Stimulated activated CD8-positive, alpha-beta memory T cell treated with anti-CD3 and anti-CD28 coated beads, Interleukin-4, amount 100 ng/mL, for 1 hour (primary cell): ENCODE data around the gene RNLS.
"Not testable (repeated sequence)": the region's sequence is repeated elsewhere in the genome, so short reads cannot be mapped to it uniquely, and the experiment has no call there.

Experiments
- DNase-seq, 2 donors: peaks; one replicate each; pipeline ENCODE4 v3.0.0-alpha.2; 2020; ENCODE audit warnings: low read depth in 2 of 2, low spot score in 1 of 2

RNLS gene

DNA sequence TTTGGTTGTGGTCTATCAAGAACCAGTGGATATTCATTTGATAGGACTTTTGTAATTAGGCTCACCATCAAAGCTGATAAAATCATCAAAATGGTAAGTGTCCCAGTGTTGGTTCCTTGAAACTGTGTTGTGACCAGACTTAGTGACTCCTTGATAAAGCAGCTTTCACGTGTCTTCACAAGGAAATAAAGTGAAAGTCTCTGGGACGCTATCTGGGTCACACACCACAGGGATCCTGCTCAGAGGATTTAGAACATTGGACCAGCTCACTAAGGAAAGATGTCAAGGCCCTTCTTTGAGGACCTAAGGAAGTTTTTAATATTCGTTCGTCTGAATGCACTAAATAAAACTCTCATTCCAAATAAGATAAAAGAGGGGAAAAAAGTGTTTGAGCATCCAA is 193.1 kb downstream of the RNLS start:
- DNase-seq = no peak

DNA sequence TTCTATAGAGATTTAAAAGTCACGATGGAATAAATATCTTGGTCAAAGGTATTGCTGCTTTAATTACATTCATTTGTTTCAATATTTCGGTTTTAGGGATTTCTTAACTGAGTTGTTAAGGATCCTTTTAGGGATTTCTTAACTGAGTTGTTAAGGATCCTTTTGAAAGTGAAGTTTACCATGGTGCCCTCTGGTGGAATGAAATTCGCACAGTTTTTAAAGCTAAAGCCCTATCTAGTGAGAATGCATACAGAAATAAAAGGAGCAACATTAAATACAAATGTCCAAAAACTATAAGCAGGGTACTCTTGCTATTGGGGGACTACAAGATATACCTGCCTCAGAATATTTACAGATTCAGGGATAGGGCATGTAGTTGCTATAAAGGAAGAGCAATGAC is 193.7 kb downstream of the RNLS start:
- no peak for DNase-seq

DNA sequence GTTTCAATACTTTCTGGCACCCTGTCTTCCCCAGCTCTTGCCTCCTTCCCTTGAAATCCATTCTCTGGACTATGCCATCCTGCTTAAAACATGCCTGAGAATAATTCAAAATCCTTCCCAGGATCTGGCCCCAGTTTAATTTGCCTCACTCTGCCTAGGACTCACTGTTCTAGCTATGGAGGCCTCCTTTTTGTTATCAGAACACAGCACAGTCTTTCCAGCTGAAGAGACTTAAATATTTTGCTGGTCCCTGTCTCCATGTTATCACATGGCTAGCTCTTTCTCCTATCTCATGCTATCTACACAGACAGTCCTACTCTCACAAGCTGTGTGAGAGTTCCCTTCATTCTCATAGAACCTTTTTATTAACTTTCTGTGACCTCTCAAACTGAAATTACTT is 194.8 kb downstream of the RNLS start:
- no peak for DNase-seq

DNA sequence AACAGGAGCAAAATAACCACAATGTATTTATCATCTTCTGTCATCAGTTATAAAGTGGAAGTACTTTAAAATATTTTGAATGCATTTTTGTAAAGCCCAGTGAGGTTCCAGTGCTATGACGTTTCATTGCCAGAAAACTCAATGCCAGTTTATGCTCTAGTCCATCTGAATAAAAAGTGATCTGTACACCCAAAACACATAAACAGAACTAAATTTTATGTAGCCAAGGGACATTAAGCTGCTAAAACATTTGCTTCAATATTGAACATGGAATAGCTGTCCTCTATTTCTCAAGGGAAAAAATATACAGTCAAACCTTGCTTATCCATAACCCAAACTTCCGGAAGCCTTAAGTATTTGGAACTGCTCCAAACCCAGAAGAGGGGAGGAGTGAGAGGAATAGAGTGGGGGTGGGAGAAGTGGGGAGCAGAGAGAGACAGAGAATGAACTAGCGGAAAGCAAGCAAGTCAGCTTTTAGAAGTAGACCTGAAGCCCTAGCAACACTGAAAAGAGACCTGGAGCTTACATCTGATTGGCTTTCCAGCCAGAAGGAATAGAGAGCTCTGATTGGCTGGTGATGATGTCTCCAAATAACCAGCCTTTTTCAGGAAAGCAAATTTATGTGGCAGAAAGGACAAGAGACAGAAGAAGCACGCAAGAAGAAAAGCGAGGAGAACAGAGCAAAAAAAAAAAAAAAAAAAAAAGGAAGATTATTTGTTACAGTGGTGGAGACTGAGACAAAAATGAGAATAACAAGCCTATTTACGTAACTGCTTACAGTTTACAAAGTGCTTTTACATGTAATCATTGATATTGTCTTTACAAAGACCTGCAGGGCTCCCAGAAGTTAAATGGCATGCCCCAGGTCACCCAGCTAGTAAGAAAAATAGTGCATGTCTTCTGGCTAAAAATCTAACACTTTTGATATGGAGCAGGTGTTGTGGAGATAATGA is 196.0 kb downstream of the RNLS start:
- no peak for DNase-seq

DNA sequence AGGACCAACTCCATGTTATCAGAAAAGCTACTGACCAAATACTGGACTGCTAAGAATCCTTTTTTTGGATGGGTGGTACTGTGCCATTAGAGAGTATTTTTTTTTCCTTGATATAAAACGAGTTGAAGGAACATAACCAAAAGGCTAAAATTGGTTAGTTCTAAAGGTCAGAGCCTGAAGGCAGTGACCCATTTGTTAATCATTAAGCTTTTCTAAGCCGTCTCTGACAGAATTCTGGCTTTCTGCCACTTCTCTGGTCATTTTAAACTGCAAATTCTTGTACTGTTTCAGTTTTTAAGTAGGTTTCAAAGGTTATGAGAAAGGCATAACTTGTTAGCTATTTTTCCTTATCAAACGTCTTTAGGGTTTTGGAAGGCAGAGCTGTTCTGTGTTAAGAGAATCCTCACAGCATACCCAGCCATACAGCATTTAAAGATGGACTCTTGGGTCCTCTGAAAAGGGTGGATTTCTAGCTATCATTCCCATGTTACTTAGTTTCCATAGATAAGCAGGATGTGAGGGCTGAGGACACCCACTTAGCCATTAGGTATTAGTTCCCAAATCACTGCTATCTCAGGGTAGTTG is 196.8 kb downstream of the RNLS start:
- no peak for DNase-seq

DNA sequence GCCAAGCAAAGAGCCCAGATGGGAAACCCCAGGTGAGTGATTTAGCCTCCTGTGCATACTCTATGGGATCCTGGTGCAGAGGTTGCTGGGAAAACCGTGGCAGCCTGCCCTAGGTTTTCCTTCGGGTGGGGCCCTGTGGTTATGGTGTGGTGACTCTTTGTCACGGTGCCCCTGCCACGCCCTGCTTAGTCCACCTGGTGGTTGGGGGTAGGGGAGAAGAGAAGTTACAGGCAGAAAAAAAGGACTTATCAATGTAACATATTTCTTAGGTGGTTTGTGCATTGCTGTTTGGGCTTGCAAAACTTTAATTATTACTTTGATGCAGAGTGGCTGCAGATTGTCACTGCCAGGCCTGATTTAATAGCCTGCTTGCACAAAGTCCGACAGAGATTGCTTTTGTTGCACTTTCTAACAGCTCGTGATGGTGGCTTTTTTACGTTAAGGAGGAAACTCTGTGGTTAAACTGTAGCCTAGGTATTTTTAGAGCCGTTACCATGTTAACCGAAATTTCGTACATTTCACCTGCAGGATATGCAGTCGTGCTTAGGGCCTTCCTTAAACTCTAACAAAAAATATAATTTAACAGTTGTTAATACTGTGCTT is 197.4 kb downstream of the RNLS start:
- peak in 1 of 2 donors; percentile 11 for DNase-seq

DNA sequence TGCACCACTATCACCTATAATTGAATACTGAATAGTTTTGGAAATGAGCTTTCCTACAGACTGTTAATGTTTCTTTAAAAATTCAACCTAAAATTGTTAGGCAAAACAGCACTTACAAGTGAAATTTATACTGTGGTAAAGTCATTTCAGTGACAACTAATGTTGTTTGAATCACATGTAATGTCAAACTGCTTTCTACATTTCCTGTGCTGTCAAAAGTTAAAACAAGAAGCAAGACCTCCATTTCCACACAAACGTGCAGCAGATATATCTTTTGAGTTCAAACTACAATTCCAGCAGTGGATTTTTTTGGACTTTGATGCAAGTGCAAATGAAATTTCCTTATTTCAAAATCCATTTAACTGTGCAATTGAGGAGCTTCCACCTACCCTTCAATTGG is 199.8 kb downstream of the RNLS start:
- DNase-seq = no peak

DNA sequence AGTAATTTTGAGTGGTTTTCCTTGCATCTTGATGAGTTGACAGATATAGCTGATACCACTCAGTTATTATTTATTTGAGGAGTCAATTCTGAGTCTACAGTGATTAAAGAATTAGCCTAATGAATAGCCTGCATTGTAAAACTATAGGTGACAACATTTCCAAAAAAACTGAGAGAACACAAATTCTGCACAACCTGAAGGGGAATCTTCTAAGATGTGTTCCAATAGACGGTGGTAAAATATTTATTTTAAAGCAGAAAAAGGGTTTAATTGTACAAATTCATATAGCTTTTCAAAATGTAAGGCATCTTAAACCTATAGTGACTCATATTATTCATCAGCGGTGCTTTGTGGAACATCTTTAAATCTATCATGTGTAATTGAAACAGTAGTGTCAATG is 200.4 kb downstream of the RNLS start:
- DNase-seq = no peak

DNA sequence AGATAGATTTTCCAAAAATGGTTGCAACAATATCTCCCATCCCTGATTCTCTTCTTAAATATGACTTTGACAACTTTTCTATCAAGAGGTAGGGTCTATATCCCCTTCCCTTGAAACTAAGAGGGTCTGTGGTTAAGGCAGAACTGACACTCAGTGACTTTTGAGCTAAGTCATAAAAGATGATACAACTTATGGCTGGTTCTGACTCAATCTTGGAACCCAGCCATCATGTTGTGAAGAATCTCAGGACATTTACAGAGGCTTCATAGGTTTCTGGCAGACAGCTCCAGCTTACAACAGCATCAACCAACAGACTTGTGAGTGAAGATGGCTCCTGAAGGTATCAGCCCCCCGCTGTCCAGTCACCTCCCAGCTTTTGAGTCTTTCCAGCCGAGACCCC is 203.5 kb downstream of the RNLS start:
- no peak for DNase-seq

DNA sequence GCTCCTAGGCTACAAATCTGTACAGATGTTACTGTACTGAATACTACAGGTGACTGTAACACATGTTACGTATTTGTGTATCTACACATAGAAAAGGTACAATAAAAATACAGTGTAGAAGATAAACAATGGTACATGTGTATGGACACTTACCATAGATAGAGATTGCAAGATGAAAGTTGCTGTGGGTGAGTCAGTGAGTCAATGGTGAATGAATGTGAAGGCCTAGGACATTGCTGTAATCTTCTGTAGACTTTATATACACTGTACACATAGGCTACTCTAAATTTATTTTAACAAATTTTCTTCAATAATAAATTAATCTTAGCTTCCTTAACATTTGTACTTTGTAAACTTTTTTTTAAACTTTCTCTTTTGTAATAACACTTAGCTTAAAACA is 205.6 kb downstream of the RNLS start:
- no peak for DNase-seq

DNA sequence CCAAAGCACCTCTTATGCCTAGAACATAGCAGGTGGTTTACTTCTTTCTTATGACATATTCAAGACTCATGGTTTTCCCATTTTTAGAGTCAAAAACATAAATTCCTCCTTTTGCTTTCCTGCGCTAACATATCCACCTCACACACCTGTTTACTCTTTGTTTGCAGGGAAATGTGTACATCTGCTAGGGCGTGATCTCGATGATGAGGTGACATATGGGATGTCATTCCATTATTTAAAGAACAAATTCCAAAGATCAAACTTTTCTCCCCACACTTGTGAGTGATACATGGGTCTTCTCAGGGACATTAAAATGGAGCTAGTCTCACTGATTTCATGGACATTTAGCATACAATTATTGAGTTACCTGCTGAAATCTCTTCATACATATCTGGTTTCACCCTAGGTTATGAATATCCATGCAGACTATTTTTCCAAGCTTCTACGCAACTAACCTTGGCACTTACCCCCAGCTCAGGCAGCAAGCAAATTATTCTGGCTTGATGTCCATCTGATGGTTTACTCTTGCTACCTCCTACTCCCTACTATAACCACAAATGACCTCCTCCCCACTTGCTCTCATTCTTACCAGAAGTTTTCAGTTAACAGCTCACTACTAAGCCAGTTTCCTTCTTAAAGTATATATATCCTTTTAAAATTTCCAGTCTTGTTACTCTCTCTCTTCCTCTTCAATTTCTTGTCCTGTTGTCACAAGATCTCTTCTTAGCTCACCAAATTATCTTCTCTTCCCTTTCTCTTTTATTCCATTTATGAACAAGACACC is 208.5 kb downstream of the RNLS start:
- no peak for DNase-seq

DNA sequence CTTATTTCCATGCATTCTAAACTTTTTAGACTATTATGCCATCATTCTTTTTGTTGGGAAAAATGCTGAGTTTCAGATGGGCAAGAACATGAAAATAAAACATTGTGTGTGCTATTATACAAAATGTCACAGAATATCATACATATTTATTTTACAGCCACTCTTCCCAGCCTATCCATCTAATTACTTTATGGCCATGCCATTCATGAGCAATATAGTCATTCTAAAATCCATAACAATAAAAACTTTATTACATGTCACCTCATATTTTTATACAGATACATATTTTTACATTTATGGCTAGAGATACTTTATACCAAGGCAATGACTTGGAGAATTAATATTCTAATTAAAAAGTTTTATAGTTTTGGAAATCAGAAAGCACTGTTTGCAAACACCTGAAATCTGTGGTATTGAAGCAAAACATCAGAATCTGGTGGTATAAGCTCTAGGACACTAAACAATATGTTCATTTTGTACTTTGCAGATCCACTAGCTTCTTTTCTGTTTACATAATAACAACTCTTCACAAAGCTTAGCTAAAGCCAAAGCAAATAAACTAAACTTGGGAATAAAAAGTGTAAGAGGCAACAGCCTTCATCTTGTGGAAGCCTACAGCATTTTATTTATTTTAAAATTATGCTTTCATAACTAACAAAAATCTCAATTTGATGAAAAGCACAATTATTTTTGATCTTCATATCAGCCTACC is 210.1 kb downstream of the RNLS start:
- DNase-seq = no peak

DNA sequence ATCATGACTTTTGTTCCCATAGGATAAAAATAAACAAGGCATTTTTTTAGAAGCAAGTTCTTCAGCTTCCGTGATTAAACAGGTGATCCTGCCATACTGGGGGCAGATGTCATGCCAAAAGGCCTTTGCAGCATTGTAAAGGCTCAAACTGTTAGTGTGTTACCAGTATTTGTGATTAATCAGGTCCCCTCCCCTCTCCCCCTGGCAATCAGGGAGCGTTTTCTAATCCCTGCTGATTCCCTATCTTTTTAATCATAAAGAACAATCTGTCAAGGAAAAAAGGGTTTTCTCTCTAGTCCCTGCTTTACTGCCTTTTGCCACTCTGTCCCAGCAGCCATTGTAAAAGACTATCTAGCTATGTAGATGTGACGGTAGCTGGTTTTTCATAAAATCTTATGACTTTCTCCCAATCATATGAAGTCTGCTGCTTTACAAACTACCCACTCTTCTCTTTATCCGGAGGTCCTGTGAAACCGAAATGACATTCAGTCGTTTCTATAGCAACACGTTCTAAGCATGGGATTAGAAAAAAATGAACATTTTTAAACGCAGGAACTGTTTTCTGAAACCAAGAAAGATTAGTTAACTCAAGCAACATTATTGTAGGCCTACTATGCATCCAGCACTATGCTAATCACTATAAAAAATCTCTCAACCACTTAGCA is 210.9 kb downstream of the RNLS start:
- DNase-seq = no peak

DNA sequence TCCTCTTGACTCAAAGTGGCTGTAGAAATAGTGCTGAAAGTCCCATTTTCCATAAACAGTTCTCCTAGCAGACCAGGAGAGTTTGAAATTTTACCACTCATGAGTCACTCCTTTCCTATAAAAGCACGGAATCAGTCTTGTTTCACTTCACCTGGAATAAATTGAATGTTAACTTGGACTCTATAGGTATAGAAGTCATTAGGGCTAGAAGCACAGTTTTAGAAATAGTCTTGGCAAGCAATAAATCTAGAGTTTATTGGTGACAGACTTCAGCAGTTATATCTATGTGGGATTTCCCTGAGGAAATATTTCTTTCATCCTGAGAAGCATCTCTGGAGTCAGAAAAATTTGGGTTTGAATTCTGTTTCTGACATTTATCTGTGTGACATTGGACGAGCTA is 212.4 kb downstream of the RNLS start:
- DNase-seq = no peak

DNA sequence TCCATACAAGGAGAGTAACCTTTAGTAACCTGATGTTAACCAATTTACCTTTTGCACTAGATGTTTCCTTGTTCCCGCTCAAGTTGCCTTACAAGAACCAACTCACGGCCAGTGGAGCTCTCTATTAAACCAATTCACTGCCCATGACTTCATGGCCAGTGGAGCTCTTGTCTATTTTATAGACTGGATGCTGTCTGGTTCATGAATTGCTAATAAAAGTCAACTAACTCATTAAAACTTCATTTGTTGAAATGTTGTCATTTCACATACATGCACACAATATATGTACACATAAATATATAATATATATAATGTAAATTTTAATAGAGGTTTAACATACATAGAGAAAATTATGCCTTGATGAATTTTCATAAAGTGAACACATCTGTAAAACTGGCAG is 216.3 kb downstream of the RNLS start:
- DNase-seq = no peak

DNA sequence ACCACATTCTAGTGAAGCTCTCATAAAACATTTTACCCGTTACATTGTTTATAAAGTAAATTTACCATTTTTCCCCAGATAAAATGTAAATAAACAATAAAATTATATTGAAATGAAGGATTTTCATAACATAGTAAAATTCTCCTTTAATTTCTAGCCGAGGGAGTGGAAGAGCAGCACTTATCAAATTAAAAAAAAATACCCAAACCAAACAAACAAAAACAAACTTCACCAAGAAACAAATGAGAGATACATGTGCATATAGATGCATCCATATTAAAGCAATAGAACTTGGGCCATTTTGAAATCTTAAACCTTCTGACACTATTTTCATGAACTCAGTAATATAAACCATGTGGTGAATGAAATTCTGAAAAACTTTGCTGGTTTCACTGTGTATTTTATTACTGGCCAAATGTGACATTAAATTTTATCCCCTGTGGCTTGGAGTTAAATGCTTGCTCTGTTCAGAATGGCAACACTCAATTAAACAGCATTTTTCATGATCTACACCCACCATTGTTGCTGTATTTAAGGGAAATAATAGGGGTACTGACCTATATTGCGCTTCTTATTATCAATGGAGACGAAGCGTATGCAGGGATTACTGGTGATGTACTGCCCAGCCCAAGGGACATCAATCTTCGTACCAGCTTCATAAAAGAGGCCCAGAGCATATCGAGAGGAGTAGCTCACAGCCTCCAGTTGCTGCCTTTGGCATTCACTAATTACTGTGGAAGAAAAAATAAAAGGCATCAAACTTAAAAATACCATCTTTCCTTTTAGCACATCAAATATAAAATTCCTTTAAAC is 220.9 kb downstream of the RNLS start:
- DNase-seq = no peak

DNA sequence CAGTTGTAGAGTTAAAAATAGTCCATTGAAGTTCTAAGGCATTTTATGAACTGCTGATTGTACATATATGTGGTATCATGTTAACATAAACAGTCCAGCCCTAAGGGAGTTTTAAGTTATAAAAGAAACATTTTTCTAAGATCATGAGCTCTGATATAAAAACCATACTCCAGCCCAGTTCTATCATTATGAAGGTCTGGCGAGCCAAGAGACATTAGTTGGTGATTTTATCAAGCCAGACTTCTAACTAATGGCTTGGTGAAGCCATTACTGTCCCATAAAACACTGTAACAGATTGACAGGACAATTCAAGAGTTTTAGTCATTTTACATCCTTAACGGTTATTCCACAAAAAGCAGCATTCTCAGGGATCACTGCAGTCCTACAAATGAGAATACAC is 221.6 kb downstream of the RNLS start:
- DNase-seq = no peak

DNA sequence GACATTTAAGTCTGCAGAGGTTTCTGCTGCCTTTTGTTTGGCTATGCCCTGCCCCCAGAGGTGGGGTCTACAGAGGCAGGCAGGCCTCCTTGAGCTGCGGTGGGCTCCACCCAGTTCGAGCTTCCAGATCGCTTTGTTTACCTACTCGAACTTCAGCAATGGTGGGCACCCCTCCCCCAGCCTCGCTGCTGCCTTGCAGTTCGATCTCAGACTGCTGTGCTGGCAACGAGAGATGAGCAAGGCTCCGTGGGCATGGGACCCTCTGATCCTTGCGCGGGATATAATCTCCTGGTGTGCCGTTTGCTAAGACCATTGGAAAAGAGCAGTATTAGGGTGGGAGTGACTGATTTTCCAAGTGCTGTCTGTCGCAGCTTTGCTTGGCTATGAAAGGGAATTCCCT is 227.4 kb downstream of the RNLS start:
- DNase-seq = not testable (repeated sequence)

DNA sequence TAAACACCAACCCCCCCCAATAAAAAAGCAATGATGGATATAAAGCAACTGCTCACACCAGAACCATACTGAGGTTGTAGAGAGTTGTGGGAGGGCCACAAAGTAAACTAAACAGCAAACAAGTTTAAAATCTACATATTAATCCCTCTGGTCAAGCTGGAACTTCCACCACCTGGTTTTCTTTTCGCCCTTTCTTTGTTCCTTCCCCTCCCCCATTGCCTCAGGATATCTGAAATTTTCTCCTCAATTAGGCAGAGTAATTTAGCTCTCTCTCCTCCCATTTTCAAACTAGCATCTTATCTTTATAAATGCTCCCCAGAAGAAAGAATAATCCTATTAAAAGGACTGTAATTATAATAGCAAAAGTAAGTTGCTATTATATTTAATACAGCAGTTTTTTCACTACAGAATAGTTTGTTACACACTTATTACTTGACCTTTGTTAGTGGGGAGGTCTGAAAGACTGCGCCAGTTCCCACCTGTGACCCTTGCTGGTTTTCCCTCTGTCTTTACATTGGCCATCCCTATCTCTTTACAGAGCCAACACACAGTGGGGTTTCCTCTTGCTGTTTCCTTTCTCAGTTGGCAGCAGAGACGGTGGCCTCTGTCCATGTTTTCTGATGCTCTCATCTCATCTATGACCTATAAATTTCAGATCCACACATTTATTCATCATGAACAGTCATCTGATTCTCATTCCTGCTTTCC is 235.4 kb downstream of the RNLS start:
- DNase-seq = no peak
